HepG2 (cell line): ENCODE results near the gene HNRNPA1. TPM values are rescaled to one million over a fixed set of nuclear protein-coding genes. Genes with fewer than 3 reads are reported as not detected.

ENCODE experiments used
- FOXA1 ChIP-seq, 2 experiments: fragments of 450-650 bp in 1 of 2; sonication (generic) in 1 of 2; formaldehyde crosslinking in 1 of 2; IDR thresholded peaks; 2 replicates each; pipeline versions ENCODE4 v1.4.0 to v1.6.1; 2016 to 2020; ENCODE audit warnings: missing genetic modification reagents in 1 of 2
- MEF2D ChIP-seq: sonication (generic); formaldehyde crosslinking; IDR thresholded peaks from 2 replicates; pipeline ENCODE4 v1.5.1; 2020; ENCODE audit warnings: mild to moderate bottlenecking, missing genetic modification reagents
- NCOA5 ChIP-seq: sonication (generic); formaldehyde crosslinking; IDR thresholded peaks from 2 replicates; pipeline ENCODE4 v1.4.0; 2020; ENCODE audit warnings: missing genetic modification reagents
- NFRKB ChIP-seq: fragments of 450-650 bp; IDR thresholded peaks from 2 replicates; pipeline ENCODE4 v1.6.1; 2017
- POLR2AphosphoS5 ChIP-seq: IDR thresholded peaks from 2 replicates; pipeline ENCODE4 v1.6.1; 2012; ENCODE audit warnings: low read depth, low read length
- PRDM4 ChIP-seq: sonication (generic); formaldehyde crosslinking; IDR thresholded peaks from 2 replicates; pipeline ENCODE4 v1.9.0; 2021; ENCODE audit warnings: missing genetic modification reagents, borderline replicate concordance
- RFX3 ChIP-seq: IDR thresholded peaks from 2 replicates; pipeline ENCODE4 v1.6.1; 2016; ENCODE audit warnings: missing biosample characterization, missing genetic modification reagents
- SMARCE1 ChIP-seq: fragments of 450-650 bp; IDR thresholded peaks from 2 replicates; pipeline ENCODE4 v1.6.1; 2017; ENCODE audit warnings: borderline replicate concordance
- ZNF264 ChIP-seq: sonication (generic); formaldehyde crosslinking; IDR thresholded peaks from 2 replicates; pipeline ENCODE4 v1.4.0; 2020; ENCODE audit warnings: missing genetic modification reagents
- ZNF292 ChIP-seq: sonication (generic); formaldehyde crosslinking; IDR thresholded peaks from 2 replicates; pipeline ENCODE4 v1.8.1; 2022; ENCODE audit warnings: mild to moderate bottlenecking, low read depth, missing genetic modification reagents, borderline replicate concordance
- ZNF337 ChIP-seq: sonication (generic); formaldehyde crosslinking; IDR thresholded peaks from 2 replicates; pipeline ENCODE4 v1.5.1; 2020; ENCODE audit warnings: missing genetic modification reagents, low read depth, mild to moderate bottlenecking, borderline replicate concordance
- ZNF33B ChIP-seq: sonication (generic); formaldehyde crosslinking; IDR thresholded peaks from 2 replicates; pipeline ENCODE4 v1.5.1; 2020; ENCODE audit warnings: mild to moderate bottlenecking, missing genetic modification reagents
- ZNF34 ChIP-seq: sonication (generic); formaldehyde crosslinking; IDR thresholded peaks from 2 replicates; pipeline ENCODE4 v1.4.0; 2020; ENCODE audit warnings: mild to moderate bottlenecking, missing genetic modification reagents, borderline replicate concordance
- ZNF556 ChIP-seq: sonication (generic); formaldehyde crosslinking; IDR thresholded peaks from 2 replicates; pipeline ENCODE4 v1.4.0; 2020; ENCODE audit warnings: mild to moderate bottlenecking, missing genetic modification reagents, borderline replicate concordance
- ZNF616 ChIP-seq: sonication (generic); formaldehyde crosslinking; IDR thresholded peaks from 2 replicates; pipeline ENCODE4 v1.5.0; 2020; ENCODE audit warnings: low read depth, mild to moderate bottlenecking, missing genetic modification reagents
- ZNF687 ChIP-seq: sonication (generic); formaldehyde crosslinking; IDR thresholded peaks from 2 replicates; pipeline ENCODE4 v1.5.1; 2020; ENCODE audit warnings: mild to moderate bottlenecking, missing genetic modification reagents, moderate library complexity
- ZNF709 ChIP-seq: sonication (generic); formaldehyde crosslinking; IDR thresholded peaks from 2 replicates; pipeline ENCODE4 v1.5.0; 2020; ENCODE audit warnings: mild to moderate bottlenecking, missing genetic modification reagents
- ZNF720 ChIP-seq: sonication (generic); formaldehyde crosslinking; IDR thresholded peaks from 2 replicates; pipeline ENCODE4 v1.4.0; 2020; ENCODE audit warnings: missing genetic modification reagents
- ZNF776 ChIP-seq: sonication (generic); formaldehyde crosslinking; IDR thresholded peaks from 2 replicates; pipeline ENCODE4 v1.4.0; 2020; ENCODE audit warnings: mild to moderate bottlenecking, missing genetic modification reagents
- polyA plus RNA-seq, 8 experiments: library from polyadenylated mRNA; depleted of rRNA in 3 of 8; stranded (reverse) in 7 of 8; unstranded in 1 of 8; fragments of >200 nt; fragmentation: Illumina TruSeq in 4 of 8; extraction: Trizol in 4 of 8; gene quantifications; 2 replicates each; pipeline versions ENCODE4 v1.2.1 to v1.2.3, GENCODE V29; 2011 to 2016; ENCODE audit warnings: low read depth in 4 of 8, missing spikeins in 1 of 8, mixed read lengths in 1 of 8; ENCODE audit not compliant: insufficient read depth in 1 of 8
- total RNA-seq, 5 experiments: library from RNA; depleted of rRNA; stranded (reverse); fragments of >200 nt; fragmentation: Illumina TruSeq; extraction: Trizol; gene quantifications; 2 replicates each; pipeline ENCODE4 v1.2.3, GENCODE V29; 2016; ENCODE audit warnings: low read depth in 1 of 5
- TF ChIP-seq, protein P1 (sequence below): sonication (generic); formaldehyde crosslinking; IDR thresholded peaks from 2 replicates; pipeline ENCODE4 v1.4.0; 2020; ENCODE audit warnings: missing genetic modification reagents

Gene HNRNPA1
- total and polyA plus RNA-seq, 2 of the 13 experiments (the other 11 are each of a cell fraction or from before 2014, with no cell fraction given): 535 to 1,820 TPM

DNA sequence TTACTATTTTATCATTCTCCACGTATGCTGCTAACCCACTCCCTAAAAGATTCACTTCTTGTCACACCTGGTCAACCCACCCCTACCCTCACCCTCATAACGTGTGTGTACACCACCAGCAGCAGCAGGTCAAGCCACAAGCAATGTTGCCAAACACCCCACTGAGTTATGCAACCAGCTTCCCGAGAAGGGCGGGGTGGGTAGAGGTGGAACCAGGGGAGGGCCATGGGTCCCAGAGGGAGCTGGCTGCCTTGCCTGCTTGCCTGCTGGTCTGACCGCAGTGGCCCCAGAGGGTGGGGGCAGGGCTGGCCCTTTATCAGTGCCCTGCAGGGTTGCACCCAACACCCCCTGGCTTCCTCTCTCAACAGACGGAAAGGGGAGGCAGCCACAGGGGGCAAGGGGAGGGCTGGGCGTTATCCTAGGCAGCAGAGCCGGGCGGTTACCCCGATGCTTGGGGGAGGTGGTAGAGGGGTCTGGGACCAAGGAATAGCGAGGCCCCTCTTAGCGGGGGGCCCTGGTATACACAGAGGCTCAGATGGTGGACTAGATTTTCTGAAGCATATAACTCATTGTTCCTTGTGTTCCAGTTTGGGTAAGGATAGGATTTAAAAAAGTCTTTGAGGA, 23.8 kb downstream of the HNRNPA1 start (continued):
- TF ChIP-seq PRDM4 (no peak), ZNF292 (CRISPR knock-in tag) (peak; percentile 83; the same call in 1 of the 2 replicates), RFX3 (no peak), POLR2AphosphoS5 (no peak), ZNF264 (no peak), ZNF337 (CRISPR knock-in tag) (no peak), ZNF709 (CRISPR knock-in tag) (no peak), ZNF616 (CRISPR knock-in tag) (no peak), FOXA1 (IDR thresholded peaks at IDR 0.05) (no peak), FOXA1 (CRISPR knock-in tag; IDR thresholded peaks at IDR 0.05) (peak; percentile 65), NCOA5 (CRISPR knock-in tag) (no peak), ZNF33B (CRISPR knock-in tag) (no peak), ZNF34 (CRISPR knock-in tag) (no peak), ZNF556 (no peak), ZNF776 (CRISPR knock-in tag) (no peak), SMARCE1 (no peak), ZNF720 (CRISPR knock-in tag) (no peak), MEF2D (no peak), ZNF687 (peak; percentile 80), NFRKB (no peak)
- TF ChIP-seq, protein P1, sequence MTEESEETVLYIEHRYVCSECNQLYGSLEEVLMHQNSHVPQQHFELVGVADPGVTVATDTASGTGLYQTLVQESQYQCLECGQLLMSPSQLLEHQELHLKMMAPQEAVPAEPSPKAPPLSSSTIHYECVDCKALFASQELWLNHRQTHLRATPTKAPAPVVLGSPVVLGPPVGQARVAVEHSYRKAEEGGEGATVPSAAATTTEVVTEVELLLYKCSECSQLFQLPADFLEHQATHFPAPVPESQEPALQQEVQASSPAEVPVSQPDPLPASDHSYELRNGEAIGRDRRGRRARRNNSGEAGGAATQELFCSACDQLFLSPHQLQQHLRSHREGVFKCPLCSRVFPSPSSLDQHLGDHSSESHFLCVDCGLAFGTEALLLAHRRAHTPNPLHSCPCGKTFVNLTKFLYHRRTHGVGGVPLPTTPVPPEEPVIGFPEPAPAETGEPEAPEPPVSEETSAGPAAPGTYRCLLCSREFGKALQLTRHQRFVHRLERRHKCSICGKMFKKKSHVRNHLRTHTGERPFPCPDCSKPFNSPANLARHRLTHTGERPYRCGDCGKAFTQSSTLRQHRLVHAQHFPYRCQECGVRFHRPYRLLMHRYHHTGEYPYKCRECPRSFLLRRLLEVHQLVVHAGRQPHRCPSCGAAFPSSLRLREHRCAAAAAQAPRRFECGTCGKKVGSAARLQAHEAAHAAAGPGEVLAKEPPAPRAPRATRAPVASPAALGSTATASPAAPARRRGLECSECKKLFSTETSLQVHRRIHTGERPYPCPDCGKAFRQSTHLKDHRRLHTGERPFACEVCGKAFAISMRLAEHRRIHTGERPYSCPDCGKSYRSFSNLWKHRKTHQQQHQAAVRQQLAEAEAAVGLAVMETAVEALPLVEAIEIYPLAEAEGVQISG (CRISPR knock-in tag): peak; percentile 72
